Skeletal muscle tissue (tissue), 5 donors: ENCODE data around the gene PIP4P1. TPM values are rescaled to one million over a fixed set of nuclear protein-coding genes. Genes with fewer than 3 reads are reported as not detected.

Experiments
- H3K27ac ChIP-seq: one replicate; pipeline ENCODE4 v1.7.0; 2013; ENCODE audit warnings: mild to moderate bottlenecking, low read depth, low read length, inconsistent platforms
- H3K27me3 ChIP-seq, 3 donors: one replicate each; pipeline ENCODE4 v1.7.0; 2013; ENCODE audit warnings: low read length in 3 of 3; ENCODE audit not compliant: control insufficient read depth in 3 of 3, insufficient read depth in 3 of 3
- H3K36me3 ChIP-seq, 3 donors: one replicate each; pipeline ENCODE4 v1.7.0; 2013; ENCODE audit warnings: low read length in 3 of 3; ENCODE audit not compliant: control insufficient read depth in 3 of 3, insufficient read depth in 3 of 3
- H3K4me1 ChIP-seq, 3 donors: one replicate each; pipeline ENCODE4 v1.7.0; 2013; ENCODE audit warnings: low read length in 3 of 3, mild to moderate bottlenecking in 3 of 3; ENCODE audit not compliant: control insufficient read depth in 3 of 3, insufficient read depth in 3 of 3
- H3K4me3 ChIP-seq, 3 donors: one replicate each; pipeline ENCODE4 v1.7.0; 2013; ENCODE audit warnings: low read length in 3 of 3
- H3K9ac ChIP-seq, 3 donors: one replicate each; pipeline ENCODE4 v1.7.0; 2013; ENCODE audit warnings: low read length in 3 of 3, mild to moderate bottlenecking in 3 of 3, moderate library complexity in 2 of 3, low read depth in 1 of 3
- H3K9me3 ChIP-seq, 3 donors: one replicate each; pipeline ENCODE4 v1.7.0; 2013; ENCODE audit warnings: low read length in 3 of 3; ENCODE audit not compliant: control insufficient read depth in 3 of 3
- small RNA-seq: library from RNA; depleted of rRNA; stranded (forward); fragments of <200 nt; gene quantifications from one replicate; pipeline ENCODE3, GENCODE V24; 2014
- total RNA-seq: library from RNA; depleted of rRNA; stranded (reverse); fragments of >200 nt; gene quantifications from one replicate; pipeline ENCODE4 v1.2.3, GENCODE V29; 2014
- donor health status: Osteomylitis.

PIP4P1 gene
- total RNA-seq, 1 donor from 2014 or later = 13.0 TPM

GRCh38 chr14:20413744-20414082 is 47.5 kb downstream of the PIP4P1 start:
- H3K4me3 ChIP-seq = peak overlapping the region; percentile 79 to 95 (median 92)
- H3K9ac ChIP-seq = peak overlapping the region; percentile 88 to 97 (median 93)
- H3K27me3 ChIP-seq = no peaks in the 10 kb centered on the region
- H3K9me3 ChIP-seq = no peaks in the 10 kb centered on the region
- H3K36me3 ChIP-seq = no peaks in the 10 kb centered on the region
- peak overlapping the region; percentile 91 for H3K27ac ChIP-seq
- H3K4me1 ChIP-seq = peaks cover 9 to 21% (median 13%) of the 10 kb centered on the region in 3 donors

GRCh38 chr14:20412876-20413743 is 48.1 kb downstream of the PIP4P1 start, which contains the start of gene TEP1:
Gene TEP1 (minus strand): TSS chr14:20413501. CDS start chr14:20408439, 5,062 bp downstream.
- peaks cover 13 to 25% (median 14%) of the 10 kb centered on the region in 3 donors for H3K4me1 ChIP-seq
- H3K27me3 ChIP-seq = no peaks in the 10 kb centered on the region

GRCh38 chr14:20412411-20412810 is 48.8 kb downstream of the PIP4P1 start:
- no peaks in the 10 kb centered on the region for H3K27me3 ChIP-seq
- peak overlapping the region; percentile 79 to 95 (median 92) for H3K4me3 ChIP-seq
- H3K4me1 ChIP-seq = peaks cover 15 to 30% (median 16%) of the 10 kb centered on the region in 3 donors
- H3K27ac ChIP-seq = peak overlapping the region; percentile 91
- H3K9ac ChIP-seq = peak overlapping the region; percentile 88 to 97 (median 93)
- H3K36me3 ChIP-seq = peaks cover 8 to 9% (median 8%) of the 10 kb centered on the region in 3 donors
- H3K9me3 ChIP-seq = no peaks in the 10 kb centered on the region

More at GRCh38 chr14:20412876-20413743, 48.1 kb downstream of the PIP4P1 start, which contains the start of gene TEP1:
- H3K36me3 ChIP-seq = peaks cover under 1 to 2% (median 2%) of the 10 kb centered on the region in 3 donors
- H3K4me3 ChIP-seq = peak within 1 kb of the TSS; percentile 79 to 95 (median 92)
- H3K27ac ChIP-seq = peak within 1 kb of the TSS; percentile 91
- H3K9me3 ChIP-seq = no peaks in the 10 kb centered on the region
- H3K9ac ChIP-seq = peak within 1 kb of the TSS; percentile 88 to 97 (median 93)

- Histone ChIP-seq H3K4me1 (peaks cover 15 to 30% (median 16%) of the 10 kb centered on the region in 3 donors), H3K27me3 (no peaks in the 10 kb centered on the region), H3K36me3 (peaks cover 26 to 33% (median 29%) of the 10 kb centered on the region in 3 donors), H3K27ac (peak overlapping the region; percentile 71), H3K9ac (peak overlapping the region in 1 of 3 donors; percentile 51), H3K9me3 (no peaks in the 10 kb centered on the region), H3K4me3 (no peak overlapping the region)
Observed at GRCh38 chr14:20409226-20409625, 52.0 kb downstream of the PIP4P1 start.

Small RNA genes lying within 50 kb of the gene (small RNA-seq; reads per million reads assigned to genes)
- gene RNA5SP382 = not detected

Other genes starting within 250 kb of the PIP4P1 start
- not detected for gene OR11H6, start 237.7 kb downstream of the PIP4P1 start, total RNA-seq
- not detected for gene OR11H7, start 232.5 kb downstream of the PIP4P1 start, total RNA-seq
- gene OR11H4, start 222.1 kb downstream of the PIP4P1 start, total RNA-seq = not detected
- 16.7 TPM for gene TTC5, start 155.5 kb downstream of the PIP4P1 start, total RNA-seq
- 57.4 TPM for gene CCNB1IP1, start 128.2 kb downstream of the PIP4P1 start, total RNA-seq
- gene PARP2, start 117.8 kb downstream of the PIP4P1 start, total RNA-seq = 8.4 TPM
- 10.4 TPM for gene TEP1, start 47.9 kb downstream of the PIP4P1 start, total RNA-seq
- 2.1 TPM for gene KLHL33, start 25.3 kb downstream of the PIP4P1 start, total RNA-seq
- 26.6 TPM for gene OSGEP, start 6.6 kb downstream of the PIP4P1 start, total RNA-seq
- 64.2 TPM for gene APEX1, start 6.2 kb downstream of the PIP4P1 start, total RNA-seq
- 13.6 TPM for gene PNP, start 8.0 kb upstream of the PIP4P1 start, total RNA-seq
- gene RNASE10, start 44.1 kb upstream of the PIP4P1 start, total RNA-seq = not detected
- gene RNASE9, start 99.6 kb upstream of the PIP4P1 start, total RNA-seq = not detected
- gene RNASE11, start 126.6 kb upstream of the PIP4P1 start, total RNA-seq = not detected
- not detected for gene RNASE12, start 129.9 kb upstream of the PIP4P1 start, total RNA-seq
- not detected for gene OR6S1, start 180.3 kb upstream of the PIP4P1 start, total RNA-seq
- gene RNASE4, start 223.1 kb upstream of the PIP4P1 start, total RNA-seq = 17.7 TPM
- 3.7 TPM for gene ANG, start 227.3 kb upstream of the PIP4P1 start, total RNA-seq